GM19324 (cell line): ENCODE results near the gene ZNF146.
"Not testable (repeated sequence)": the region's sequence is repeated elsewhere in the genome, so short reads cannot be mapped to it uniquely, and the experiment has no call there.

Experiments
- ATAC-seq: cut with Tn5 transposase; IDR thresholded peaks from one replicate; pipeline ENCODE4 v1.9.1; 2021; ENCODE audit warnings: mild to moderate bottlenecking, moderate library complexity; ENCODE audit not compliant: unreplicated experiment, low FRiP score

Gene ZNF146

GRCh38 chr19:36268081-36268480 is 53.2 kb downstream of the ZNF146 start:
- ATAC-seq, result not testable (repeated sequence)

DNA sequence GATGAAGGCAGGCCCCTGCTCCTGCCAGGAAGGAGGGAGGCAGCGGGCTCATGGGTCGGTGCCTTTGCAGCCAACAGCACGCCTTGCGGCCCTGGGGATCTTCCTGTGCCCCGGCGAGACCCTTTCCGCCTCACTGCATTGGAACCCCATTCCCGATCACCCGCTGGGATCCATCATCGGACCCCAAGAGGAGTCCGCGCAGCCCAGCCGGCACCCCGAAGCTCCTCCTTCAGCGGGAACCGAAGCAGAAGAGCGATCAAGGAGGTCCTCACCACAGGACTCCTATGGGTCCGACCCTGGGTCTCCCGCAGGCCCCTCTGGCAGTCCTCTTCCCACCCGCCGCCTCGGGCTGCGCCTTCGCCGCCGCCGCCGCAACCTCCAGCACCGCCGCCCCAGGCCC is 53.7 kb downstream of the ZNF146 start:
- ATAC-seq, result not testable (repeated sequence)

GRCh38 chr19:36269295-36269694 is 54.4 kb downstream of the ZNF146 start:
- ATAC-seq, result not testable (repeated sequence)
